GM18498 (cell line): Measurements from ENCODE around the gene KCNH3.

Experiments
- ATAC-seq: cut with Tn5 transposase; IDR thresholded peaks from one replicate; pipeline ENCODE4 v1.9.1; 2021; ENCODE audit warnings: mild to moderate bottlenecking, moderate library complexity; ENCODE audit not compliant: unreplicated experiment

The KCNH3 gene

DNA sequence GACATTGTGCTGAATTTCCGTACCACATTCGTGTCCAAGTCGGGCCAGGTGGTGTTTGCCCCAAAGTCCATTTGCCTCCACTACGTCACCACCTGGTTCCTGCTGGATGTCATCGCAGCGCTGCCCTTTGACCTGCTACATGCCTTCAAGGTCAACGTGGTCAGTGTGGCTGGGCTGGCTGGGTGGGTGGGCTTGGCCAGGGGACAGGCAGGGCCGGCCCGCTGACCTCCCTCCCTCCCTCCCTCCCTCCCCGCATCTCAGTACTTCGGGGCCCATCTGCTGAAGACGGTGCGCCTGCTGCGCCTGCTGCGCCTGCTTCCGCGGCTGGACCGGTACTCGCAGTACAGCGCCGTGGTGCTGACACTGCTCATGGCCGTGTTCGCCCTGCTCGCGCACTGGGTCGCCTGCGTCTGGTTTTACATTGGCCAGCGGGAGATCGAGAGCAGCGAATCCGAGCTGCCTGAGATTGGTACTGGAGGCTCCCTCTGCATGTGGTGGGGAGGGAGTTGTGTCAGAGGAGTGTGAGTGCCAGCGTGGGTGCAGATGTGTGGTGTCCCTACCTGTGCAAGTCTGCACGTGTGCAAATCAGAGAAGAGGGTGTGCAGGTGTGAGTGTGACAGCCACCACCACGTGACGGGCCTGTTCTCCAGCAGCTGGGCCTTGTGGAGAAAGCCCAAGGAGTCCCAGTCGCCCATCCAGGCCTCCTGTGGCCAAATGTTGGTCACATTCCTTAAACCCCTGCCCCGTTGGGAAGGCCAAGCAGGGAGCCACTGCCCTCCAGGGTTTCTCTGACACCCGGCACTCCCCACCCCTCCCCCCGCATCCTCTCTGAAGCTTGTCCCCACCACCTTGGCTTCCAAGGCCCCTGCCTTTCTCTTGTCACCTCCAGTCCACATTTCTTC lies 5.3 kb downstream of the KCNH3 start:
- no peak for ATAC-seq

DNA sequence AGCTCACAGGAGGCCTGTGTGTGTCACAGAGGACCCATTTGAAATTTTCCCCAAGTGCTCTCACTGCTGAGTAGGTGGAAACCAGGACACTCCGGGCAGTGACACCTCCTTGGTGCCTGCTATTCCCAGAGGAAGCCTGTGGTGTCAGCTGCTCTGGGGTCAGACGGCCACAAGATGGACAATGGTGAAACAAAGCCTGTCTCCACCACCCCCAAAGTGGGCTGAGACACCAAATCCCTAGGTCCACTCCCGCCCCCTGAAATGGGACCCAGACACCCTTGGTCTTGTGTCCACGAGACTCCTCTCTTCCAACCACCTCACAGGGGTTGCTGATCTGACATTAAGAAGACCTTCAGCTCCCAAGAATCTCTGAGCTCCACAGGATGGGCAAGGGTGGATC lies 7.0 kb downstream of the KCNH3 start:
- ATAC-seq = no peak

DNA sequence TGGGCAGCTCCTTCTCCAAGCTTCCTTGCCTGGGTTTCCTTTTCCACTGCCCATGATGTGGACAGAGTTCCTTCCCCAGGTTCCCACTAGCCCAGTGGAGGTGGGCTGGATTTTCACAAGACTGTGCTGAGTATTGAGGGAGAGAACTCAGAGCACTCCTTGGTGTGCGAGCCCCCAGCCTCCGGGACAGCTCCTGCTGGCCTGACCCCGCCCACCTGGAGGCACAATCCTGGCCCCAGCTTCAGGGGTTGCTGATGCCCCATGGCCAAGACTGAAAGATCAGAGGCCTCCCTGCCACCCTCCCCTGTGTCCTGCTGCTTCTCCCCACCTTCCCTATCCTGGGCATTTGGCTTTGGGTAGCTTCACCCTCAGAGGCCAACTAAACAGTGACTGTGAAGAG lies 7.7 kb downstream of the KCNH3 start:
- no peak for ATAC-seq

DNA sequence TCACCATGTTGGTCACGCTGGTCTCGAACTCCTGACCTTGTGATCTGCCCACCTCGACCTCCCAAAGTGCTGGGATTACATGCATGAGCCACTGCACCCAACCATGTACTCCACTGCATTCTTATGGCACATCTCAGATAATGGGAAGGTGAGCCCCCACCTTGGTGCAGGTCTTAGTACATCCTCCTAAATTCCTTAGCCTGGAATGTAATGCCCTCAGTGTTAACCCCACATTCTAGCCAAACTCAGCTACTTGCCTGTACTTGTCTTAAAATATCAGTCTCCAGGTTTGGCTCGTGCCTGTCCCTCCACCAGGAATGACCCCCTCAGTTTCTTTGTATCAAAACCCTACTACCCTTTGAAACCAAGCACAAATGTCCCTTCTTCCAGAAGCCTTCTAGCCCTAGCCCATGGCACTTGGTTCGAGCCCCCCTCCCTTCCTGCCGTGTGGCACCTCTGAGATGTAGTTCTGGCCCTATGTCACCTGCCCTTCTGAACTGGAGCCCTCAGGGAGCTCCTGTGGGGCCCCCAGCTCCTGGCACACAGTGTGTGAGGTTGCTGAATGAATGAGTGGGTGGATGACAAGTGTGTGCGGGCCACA lies 8.4 kb downstream of the KCNH3 start:
- no peak for ATAC-seq

DNA sequence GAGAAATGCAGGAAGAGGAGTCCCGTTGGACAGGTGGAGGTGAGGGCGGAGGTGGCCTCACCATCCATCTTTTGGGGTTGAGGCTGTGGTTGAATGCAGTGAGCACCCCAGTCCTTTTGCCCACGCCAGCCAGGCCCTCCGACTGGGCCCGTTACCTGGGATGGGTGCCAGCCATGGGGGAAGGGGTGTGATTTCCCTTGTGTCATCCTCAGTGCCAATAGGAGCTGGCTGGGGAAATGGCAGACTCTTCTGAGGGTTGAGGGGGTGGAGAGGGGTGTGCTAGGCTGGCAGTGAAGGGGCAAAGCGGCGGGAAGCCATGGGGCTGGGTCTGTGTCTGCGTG lies 9.6 kb downstream of the KCNH3 start:
- ATAC-seq = no peak

DNA sequence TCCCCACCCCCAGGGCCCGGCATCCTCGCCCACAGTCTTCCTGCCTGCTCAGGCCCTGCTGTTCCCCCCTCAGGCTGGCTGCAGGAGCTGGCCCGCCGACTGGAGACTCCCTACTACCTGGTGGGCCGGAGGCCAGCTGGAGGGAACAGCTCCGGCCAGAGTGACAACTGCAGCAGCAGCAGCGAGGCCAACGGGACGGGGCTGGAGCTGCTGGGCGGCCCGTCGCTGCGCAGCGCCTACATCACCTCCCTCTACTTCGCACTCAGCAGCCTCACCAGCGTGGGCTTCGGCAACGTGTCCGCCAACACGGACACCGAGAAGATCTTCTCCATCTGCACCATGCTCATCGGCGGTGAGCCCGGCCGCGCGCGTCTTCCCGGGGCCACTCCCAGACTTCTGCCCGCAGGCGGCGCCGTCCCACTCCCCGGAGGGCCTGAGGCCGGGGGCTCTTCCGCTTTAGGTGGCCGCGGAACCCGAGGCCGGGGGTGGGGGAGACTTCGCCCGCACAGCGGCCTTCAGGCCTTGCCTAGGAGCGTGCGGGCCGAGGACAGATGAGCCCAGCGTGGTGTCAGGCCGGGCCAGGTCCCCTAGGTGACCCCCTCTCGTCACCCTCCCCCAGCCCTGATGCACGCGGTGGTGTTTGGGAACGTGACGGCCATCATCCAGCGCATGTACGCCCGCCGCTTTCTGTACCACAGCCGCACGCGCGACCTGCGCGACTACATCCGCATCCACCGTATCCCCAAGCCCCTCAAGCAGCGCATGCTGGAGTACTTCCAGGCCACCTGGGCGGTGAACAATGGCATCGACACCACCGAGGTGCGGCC lies 10.2 kb downstream of the KCNH3 start:
- no peak for ATAC-seq

DNA sequence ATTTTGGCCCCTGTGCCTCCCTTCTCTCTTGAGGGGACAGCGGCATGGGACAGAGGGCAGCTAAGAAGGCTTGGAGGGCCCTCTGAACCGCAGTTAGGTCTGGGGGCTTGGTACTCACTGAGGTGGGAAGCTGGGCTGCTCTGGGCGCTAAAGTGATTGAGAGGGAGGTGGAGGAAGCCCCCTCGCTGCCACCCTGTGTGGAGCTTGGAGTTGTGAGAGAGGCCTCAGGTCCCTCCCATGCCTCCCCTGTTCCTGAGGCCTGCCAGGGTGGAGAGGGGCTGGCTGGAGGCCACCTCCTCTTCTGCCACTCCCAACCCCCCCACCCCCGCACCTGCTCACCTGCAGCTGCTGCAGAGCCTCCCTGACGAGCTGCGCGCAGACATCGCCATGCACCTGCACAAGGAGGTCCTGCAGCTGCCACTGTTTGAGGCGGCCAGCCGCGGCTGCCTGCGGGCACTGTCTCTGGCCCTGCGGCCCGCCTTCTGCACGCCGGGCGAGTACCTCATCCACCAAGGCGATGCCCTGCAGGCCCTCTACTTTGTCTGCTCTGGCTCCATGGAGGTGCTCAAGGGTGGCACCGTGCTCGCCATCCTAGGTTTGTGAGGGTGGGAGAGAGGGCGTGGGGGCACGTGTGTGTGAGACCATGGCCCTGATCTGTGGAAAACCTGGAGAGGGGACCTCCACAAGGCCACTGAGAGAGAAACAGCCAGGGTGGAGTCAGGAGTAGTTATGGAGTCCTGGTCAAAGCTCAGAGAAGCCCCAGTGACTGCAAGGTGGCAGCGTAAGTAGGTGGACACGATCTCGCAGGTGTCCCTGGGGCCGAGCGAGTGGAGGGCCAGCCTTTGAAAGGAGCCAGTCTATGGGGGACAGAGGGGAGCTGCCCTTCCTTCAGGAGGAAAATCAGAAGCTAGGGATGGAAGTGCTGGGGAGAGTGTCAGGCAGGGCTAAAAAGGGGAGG lies 11.2 kb downstream of the KCNH3 start:
- no peak for ATAC-seq

DNA sequence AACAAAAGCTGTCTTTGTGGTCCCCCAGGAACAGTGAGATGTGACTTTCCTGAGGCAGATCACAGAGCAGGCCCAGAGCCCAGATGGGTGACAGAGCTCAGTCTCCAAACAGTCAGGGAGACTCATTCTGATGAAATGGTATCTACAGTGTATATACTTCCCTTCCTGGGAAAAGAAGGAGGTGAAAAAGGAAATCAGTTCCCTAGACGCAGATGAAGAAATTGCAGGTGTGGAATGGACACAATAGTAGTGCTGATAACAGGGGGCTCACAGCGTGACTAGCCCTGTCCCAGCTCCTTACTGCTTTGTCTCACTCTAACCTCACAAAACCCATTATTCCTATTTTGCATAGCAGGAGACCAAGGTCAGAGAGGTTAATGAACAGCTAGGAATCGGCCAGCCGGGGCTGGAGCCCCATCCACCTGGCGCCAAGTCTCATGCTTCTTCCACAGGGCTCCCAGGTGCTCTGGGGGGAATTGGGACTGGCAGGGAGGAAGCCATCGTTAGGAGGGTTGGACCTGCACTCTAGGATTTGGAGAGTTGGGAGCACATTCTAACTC lies 11.9 kb downstream of the KCNH3 start:
- ATAC-seq = no peak

DNA sequence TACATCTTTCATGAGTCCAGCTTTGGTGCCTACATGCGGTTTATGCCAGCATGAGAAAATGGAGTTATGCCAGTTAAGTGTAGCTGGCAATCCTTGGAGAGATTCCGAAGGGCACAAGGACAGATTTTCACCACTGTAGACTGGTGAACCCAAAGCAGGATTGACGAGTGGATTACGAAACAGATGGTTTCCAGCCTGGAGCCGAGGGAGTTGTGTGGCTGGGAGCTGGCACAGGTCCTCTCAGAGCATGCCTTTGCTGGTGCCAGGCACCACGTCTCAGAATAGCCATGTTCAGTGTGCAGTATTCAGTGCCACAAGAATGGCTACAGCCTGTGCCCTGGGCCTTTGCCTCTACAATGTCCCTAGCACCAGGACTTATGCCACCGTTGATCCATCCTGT lies 13.2 kb downstream of the KCNH3 start:
- ATAC-seq = no peak

DNA sequence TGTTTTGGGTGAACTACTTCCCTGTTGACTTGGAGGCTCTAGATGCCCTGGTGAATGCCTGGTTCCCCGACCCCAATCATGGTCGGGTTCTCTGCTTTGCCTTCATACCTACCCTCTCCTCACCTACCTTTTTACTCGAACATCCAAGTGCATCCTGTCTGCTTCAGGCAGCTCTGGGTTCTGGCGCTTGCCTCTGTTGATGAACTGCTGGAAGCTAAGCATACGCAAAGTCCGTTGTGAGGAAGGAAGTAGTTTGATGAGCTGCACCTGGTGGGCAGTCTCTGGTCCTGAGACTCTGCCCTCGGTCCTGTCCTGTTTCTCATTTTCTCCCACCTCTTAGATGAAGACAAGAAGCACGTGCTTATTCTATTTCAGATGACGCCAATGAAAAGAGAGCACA lies 13.6 kb downstream of the KCNH3 start:
- ATAC-seq = no peak

DNA sequence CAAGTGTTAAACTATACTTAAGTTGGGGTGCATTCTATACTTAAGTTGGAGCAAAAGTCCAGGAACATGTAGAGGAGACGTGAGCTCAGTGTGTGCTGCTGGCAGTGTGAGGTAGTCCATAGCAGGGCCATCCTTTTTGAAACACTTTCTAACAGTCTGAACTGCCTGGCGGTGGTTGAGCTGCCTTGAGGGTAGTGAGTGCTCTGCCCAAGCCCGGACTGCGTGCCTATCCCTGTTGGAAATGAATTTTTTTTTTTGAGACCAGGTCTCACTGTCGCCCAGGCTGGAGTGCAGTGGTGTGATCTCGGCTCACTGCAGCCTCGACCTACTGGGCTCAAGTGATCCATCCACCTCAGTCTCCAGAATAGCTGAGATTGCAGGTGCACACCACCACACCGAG lies 14.1 kb downstream of the KCNH3 start:
- ATAC-seq = no peak

DNA sequence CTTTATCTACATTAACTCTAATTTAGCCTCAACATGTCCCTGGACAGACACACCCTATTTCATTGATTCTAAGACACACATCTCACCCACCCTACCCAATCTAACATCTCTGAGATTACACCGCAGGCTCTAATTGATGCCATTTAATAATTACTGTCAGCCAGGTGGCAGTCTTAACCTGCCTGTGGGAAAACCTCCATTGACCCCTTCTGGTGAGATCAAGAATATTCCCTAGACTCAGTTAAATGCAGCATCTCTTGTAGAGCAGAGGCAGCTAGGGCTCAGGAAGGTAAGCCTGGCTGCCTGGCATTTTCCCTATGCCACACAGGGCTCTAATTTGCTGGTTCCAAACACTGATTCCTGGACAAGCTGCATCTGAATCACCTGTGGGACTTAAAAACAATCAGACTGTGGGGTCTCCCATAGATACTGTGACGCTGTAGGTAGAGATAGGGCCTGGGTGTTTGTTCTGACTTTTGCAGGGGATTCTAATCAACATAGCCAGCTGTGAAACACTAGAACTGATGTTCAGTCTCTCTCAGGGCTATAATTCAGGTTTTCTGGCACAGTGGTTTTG lies 14.8 kb downstream of the KCNH3 start:
- ATAC-seq = no peak

DNA sequence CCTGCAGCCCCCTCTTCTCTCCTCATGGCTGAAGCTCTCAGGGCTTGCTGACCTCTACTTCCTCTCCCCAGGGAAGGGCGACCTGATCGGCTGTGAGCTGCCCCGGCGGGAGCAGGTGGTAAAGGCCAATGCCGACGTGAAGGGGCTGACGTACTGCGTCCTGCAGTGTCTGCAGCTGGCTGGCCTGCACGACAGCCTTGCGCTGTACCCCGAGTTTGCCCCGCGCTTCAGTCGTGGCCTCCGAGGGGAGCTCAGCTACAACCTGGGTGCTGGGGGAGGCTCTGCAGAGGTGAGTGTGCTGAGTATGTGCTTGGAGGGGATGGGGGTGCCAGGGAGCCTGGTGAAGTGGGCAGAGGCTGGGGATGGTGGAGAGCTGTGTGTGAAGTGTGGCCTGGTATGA lies 15.4 kb downstream of the KCNH3 start:
- ATAC-seq = no peak

DNA sequence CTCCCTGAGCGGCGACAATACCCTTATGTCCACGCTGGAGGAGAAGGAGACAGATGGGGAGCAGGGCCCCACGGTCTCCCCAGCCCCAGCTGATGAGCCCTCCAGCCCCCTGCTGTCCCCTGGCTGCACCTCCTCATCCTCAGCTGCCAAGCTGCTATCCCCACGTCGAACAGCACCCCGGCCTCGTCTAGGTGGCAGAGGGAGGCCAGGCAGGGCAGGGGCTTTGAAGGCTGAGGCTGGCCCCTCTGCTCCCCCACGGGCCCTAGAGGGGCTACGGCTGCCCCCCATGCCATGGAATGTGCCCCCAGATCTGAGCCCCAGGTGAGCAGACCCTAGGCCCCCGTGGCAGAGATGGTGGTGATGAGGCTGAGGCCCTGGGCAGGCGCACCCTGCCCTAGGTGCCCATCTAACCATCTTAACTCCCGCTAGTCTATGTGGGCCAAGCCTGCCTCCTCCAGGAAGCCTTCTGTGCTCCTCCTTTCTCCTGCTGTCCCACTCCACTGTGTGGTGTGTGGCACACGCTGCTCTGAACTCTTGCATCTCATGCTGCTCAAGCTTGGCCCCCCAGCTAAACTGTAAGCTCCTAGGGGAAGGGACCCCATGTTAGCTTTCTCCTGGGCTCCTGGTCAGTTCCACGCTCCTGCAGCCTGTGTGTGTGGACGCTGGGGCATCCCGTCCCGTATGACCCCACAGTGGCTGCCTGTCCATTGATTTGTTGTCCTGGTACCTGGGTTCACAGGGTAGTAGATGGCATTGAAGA lies 17.0 kb downstream of the KCNH3 start:
- no peak for ATAC-seq

DNA sequence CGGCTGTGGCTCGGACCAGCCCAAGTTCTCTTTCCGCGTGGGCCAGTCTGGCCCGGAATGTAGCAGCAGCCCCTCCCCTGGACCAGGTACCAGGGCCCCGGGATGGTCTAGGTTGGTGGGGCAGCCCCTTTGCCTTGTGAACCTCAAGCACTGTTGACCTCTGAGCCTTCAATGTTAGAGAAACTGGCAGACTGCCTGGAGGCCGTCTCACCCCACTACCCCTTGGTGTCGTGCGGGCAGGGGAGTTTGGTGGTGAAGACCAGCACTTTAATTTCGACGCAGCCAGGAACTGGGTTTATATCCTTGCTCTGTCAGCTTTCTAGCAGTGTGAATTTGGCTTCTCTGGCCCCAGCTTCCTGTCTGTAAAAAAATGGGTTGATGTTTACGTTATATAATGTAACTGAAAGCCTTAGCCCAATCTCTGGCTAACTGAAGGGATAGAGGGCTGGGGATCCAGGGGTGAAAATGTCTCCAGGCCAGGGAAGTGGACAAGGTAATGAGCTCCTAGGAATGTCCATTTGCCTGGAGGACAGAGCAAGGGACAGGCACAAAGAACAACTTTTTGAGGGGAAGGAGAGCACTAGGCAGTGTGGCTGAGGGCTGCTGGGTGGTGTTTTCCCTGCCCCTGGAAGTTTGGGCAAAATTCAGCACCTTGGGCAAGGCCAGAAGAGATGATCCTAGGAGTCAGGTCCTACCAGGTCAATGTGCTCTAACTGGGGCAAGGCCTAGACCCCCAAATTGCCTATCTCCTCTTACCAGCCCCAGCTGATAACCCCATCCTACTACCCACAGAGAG lies 17.8 kb downstream of the KCNH3 start:
- no peak for ATAC-seq

DNA sequence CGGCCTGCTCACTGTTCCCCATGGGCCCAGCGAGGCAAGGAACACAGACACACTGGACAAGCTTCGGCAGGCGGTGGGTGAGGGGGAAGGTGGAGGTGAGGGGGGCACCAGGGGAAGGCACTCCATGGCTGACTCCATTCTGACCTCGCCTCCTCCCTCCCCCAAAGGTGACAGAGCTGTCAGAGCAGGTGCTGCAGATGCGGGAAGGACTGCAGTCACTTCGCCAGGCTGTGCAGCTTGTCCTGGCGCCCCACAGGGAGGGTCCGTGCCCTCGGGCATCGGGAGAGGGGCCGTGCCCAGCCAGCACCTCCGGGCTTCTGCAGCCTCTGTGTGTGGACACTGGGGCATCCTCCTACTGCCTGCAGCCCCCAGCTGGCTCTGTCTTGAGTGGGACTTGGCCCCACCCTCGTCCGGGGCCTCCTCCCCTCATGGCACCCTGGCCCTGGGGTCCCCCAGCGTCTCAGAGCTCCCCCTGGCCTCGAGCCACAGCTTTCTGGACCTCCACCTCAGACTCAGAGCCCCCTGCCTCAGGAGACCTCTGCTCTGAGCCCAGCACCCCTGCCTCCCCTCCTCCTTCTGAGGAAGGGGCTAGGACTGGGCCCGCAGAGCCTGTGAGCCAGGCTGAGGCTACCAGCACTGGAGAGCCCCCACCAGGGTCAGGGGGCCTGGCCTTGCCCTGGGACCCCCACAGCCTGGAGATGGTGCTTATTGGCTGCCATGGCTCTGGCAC lies 18.5 kb downstream of the KCNH3 start:
- no peak for ATAC-seq

DNA sequence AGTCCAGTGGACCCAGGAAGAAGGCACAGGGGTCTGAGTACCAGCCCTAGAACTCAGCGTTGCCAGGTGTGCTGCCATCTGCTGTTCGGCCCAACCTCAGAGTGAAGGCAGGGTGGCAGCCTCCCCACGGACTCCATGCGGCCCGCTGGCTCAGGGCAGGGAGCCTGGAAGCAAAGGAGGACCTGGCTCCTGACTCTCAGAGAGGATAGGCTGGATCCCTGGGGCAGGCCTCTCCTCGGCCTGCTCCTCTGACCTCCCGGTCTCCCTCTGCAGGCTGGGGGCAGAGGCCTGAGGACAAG lies 19.0 kb downstream of the KCNH3 start:
- ATAC-seq = no peak

DNA sequence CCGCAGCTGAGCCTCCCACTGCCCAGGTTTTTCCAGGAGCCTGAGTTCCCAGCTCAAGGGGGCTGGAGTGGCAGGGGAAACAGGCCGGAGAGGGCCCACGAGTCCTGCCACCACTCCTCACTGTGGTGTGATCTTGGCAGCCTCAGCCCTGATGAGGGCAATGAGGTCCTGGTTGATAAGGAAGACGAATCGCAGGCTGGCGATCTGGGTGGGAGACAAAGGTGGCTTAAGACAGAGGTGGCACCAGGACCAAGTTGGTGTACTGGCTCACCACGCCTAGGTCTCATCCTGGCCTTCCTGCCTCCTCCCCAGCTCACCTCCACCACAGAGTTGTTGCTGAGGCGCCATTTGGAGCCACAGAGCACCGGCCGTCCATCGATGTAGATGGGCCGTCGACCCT lies 19.7 kb downstream of the KCNH3 start:
- ATAC-seq = no peak
